ENCODE data around the gene UBALD1.

The UBALD1 gene

DNA sequence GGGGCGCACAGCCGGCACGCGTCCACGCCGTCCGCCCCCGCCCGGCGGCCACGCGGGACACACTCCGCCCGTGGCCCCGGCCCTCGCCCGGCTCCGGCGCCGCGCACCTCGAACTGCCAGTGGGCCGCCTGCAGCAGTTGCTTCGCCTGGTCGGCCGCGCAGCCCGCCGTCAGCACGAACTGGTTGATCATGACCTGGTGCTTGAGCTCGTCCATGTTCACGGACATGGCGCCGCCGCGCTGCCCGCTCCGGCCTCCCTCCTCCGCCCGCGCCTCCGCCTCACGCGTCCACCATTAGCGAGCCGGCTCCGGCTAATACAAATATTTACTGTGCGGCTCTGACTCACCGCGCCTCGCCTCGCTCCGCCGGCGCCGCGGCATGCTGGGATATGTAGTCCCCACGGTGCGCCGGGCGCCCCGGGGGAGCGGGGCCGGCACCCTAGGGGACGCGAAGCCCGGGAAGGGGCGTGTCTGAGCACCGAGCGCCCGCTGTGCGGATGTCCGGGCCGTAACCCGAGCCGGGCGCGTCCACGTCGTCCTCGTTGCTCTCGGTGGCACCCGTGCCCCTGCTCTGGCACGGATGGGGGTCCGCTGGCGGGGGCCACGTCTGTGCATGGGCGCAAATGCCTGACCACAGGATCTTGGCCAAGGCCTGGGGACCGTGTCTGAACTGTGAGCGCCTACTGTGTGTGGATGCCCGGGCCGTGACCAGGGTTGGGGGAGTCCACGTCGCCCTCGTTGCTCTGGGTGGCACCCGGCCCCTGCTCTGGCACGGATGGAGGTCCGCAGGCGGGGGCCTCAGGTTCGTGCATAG lies at the start of gene UBALD1:
UBALD1 (minus strand) TSS at position 318 of the 813 bp plus-strand sequence; CDS start at position 227, 91 bp downstream.
- DNase-seq: peak; percentile 67

DNA sequence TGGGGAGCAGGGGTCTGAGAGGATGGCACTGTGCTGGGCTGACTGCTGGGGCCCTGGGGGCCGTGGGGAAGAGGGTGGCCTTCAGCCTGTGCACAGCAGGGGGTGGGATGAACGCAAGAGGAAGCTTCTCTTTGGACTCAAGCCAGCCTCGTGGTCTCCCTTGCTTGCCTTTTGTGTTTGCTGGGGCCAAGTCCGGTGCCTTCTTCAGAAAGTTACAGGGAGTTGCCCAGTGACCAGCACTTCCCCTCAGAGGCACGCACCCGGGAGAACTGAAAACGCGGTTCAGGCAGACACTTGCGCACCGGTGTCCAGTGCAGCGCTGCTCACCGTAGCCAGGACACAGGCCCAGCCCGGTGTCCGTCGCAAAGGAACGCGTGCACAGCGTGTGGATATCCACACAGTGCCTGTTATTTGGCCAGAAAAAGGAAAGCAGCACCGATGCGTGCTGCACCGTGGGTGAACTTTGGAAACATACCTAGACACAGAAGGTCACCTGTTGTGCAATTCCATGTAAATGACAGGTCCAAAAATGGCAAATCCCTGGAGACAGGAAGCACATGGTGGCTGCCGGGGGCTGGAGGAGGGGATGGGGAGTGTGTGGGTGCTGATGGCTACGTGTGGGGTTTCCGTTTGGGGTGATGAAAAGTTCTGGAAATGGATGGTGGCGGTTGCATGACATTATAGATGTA lies 49.2 kb upstream of the UBALD1 start:
- peak; percentile 72 for DNase-seq

DNA sequence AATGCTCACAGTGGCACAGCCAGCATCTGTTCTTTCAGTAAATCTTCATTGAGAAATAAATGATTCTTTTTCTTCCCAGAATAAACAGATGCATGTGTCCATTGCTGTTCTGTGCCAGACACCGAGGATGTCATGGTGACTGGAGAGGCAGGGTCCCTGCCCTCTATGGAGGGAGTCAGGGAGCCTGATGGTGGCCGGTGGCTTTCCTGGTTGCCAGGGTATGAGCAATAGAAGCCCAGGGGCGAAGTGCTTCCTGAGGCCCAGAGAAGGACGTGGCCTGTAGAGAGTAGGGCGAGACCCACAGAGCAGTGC lies 48.7 kb upstream of the UBALD1 start:
- no peak for DNase-seq

DNA sequence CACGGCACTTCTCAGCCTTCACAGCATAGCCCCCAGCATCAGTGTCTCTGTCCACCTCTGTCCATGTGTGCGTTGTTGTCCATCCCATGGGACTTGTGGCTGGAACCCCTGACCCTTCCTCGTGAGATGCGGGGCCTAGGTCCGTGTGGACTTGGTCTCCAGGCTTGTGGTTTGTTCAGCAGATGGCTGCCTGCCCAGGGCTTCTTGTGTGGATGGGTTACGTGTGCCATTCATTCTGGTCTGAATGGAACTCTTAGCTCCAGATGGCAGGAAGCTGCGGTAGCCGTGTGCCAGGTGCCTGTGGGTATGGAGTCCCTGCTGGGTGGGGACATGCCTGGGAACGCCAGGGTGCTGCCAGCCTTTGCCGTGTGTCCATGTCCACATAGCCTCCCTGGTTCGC lies 47.0 kb upstream of the UBALD1 start:
- DNase-seq: no peak

DNA sequence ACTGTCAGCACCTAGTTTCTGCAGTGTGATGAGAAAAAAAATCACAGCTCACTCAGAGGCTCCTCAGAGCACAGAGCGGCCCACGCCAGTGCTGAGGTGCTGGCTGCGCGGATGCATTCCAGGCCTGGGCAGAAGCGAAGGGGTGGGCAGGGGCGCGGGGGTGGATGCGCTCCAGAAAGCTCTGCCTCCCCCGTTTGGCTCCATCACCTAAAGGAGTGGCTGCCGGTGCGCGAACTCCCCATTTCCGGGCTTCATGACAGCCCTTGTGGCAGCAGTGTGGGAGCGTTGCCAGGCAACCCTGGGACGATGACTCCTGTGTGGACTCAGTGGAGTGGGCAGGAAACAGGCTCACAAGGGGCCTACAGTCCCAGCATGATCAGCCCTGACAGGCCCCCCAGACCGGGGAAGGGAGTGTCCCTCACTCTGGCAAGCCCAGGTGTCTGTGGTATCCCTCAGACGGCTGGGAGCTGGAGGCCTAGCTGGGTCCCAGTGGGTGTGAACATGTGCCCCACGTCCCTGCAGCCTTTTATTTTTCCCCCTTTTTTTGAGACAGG lies 45.8 kb upstream of the UBALD1 start:
- no peak for DNase-seq

DNA sequence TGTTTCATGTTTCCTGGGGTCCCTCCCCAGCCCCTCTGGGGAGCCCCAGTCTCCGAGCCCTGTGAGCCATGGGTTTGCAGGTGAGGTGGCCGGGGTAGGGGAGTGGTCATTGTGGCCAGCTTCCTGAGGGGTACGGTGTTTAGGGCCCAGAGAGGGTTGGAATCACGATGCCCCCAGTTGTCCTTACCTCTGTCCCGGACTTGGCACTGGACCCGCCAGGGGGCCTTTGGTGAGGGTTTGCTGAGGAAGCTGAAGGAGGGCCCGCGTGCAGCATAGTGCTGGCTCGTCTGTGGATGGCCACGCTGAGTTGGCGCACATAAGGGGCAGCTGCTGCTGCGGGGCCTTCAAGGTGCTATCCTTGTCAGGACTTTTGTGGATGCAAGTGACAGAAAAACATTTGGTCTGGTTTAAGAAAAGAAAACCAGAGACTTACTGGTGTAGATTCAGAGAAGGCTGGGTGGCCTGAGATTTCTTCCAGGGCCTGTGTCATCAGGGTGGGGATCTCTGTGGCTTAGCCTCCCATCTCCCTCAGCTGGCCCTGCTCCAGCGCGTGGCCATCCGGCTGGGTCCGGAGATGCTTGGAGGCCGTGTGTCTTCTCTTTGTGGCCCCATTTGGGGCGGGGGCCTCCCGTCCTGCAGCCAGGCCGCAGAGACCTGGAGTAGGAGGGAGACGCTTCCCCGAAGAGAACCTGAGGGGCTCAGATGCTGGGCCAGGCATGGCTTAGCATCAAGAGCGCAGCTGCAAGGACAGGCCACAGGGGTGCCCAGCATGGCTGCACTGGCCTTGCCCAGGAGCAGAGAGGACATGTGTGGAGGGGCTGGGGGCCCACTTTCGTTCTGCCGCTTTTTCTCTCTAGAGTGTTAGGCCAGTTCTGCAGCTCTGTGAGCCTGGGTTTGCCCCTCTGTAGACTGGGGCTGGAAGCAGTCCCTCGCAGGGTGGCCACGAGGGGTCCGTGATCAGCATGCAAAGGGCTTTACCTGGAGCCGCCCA lies 45.0 kb upstream of the UBALD1 start:
- DNase-seq: no peak

DNA sequence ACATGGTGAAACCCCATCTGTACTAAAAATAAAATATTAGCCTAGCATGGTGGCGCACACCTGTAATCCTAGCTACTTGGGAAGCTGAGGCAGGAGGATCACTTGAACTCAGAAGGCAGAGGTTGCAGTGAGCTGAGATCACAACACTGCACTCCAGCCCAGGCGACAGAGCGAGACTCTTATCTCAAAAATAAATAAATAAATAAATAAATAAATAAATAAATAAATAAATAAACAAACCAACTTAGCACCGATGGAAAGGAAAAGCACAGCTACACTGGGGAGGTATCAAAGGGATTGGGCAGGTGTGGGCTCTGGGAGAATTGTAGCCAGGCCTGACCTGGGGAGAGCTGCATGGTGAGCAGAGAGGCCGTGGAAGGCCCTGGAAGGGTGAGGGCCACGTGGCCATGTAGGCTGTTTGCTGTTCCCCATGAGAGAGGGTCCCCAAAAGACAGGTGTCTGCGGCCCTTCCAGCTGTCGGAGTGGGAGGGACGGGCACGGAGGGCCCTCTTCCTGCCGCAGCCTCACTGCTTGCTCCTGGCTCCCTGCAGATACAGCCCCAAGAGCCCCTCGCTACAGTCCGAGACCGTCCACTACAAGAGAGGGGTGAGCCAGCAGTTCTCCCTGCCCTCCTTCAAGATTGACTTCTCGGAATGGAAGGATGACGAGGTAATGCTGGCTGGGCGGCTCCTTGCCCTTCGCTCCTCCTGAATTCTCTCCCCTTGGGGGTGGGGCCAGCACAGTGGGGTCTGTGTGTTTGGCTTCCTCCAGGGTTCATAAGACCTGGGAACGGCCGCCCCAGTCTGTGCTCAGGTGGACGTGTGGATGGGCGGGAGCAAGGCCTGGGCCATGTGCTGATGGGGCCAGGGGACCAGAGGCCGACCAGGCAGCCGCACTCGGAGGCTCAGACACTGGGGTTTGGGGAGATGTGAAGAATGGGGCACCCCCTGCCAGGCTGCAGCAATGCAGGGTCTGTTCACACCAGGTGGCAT lies 42.3 kb upstream of the UBALD1 start:
- DNase-seq: no peak

DNA sequence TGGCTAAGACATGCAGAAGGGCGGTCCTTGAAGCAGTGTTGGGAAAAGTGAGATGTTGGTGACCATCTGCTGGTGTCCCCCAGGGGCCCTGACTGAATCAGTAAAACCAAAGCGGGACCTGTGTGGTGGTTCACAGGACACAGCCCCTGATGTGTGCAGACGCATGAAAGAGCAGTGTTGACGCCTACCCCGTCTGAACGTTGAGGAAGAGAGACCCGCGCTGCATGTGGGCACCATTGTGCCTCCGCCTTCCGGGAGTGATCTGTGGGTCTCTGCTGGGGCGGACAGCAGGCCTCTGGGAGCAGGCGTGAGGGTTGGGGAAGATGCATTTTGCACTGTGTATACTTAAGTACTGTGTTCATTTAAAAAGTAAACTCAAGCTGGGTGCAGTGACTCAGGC lies 41.5 kb upstream of the UBALD1 start:
- no peak for DNase-seq

DNA sequence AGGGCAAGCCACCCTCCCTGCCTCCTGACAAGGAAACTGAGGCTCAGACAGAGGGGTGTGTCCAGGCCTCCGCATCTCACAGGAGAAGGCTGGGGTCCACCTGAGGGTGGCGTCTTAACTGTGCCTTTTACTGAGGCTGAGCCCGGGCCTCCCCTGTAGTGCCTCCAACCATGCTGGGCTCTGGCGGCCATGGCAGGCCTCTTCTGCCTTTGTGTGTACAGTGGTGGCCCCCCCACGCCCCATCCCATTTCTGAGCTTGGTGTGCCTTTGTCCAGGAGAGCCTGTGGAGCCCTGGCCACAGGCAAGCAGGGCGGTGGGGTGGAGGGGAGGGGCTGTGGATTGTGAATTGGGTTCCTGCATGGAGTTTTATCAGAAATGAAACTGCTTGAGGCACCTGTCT lies 41.1 kb upstream of the UBALD1 start:
- DNase-seq: no peak

DNA sequence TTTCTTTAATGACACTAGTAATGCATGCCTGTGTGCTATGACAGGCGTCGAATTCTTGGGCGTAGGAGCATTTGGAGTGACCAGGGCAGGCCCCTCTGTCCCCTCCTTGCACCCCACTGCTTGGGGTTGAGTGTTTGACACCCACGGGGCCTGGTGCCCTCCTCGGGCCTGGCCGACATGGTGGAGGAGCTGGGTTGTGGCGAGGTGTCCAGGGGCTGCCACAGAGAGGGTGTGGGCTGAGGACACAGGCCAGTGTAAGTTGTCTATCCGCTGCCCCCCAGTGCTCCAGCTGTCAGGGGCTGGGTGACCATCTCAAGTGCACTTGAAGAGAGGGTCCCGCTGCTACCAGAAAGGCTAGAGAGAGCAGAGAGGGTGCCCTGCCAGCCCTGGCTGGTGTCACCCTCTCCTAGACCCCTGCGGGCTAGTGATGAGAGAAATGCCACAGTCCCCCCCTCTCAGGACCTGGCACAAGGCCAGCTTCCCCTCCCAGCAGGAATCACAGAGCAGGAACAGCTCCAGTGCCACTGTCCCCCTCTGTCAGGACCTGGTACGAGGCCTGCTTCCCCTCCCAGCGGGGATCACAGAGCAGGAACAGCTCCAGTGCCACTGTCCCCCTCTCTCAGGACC lies 40.4 kb upstream of the UBALD1 start:
- DNase-seq: no peak

DNA sequence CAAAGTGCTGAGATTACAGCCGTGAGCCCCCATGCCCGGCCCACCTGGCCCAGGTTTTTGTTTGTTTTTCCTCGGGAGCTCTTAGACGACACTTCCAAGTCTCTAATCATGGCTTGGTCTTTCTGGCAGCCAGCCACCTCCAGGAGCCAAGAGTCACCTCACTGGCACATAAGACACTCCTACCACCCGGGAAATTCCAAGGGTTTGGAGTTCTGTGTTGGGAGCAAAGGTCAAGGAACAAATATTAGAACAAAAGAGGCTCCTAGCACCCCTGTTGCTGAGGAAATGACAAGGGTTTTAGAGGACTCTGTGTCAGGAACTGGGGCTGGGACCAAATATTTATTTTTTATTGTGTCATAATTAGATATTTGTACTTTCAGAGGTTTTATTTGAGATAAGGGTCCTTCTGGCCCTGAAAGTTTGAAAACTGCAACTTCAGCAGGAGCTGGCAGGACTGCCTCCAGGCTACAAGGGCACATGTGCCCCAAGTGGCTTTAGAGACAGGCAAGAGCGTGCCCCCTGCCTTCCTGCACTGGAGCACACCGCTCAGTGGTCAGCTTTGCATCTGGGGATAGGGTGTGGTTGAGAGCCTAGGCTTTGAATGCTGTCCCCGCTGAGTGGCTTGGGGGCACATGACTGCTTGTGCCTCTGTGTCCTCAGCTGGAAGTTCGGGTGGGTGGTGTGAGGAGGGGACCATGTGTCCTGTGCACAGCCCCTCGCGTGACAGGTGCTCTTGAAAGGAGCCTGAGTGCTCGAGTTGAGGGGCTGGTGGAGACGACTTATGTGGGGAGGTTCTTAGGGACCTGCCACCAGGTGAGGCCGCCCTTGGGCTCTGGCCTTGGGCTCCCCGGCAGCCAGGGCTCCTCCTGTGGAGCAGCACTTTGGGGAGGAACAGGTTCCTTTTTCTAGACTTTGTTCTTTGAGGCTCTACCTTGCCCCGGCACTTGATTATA lies 39.6 kb upstream of the UBALD1 start:
- DNase-seq: no peak

DNA sequence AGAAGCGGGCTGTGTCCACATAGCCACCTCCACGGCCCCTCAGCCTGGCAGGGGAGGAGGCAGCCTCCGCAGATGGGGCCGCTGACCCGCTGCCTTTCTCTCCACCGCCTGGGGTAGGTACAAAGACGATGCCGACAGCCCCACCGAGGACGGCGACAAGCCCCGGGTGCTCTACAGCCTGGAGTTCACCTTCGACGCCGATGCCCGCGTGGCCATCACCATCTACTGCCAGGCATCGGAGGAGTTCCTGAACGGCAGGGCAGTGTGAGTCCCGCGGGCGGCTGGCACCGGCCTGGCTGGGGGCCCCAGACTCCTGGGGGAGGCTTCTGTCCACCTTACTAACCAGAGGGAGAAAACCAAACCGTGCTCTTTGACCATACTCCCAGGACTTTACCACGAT lies 37.9 kb upstream of the UBALD1 start:
- no peak for DNase-seq

DNA sequence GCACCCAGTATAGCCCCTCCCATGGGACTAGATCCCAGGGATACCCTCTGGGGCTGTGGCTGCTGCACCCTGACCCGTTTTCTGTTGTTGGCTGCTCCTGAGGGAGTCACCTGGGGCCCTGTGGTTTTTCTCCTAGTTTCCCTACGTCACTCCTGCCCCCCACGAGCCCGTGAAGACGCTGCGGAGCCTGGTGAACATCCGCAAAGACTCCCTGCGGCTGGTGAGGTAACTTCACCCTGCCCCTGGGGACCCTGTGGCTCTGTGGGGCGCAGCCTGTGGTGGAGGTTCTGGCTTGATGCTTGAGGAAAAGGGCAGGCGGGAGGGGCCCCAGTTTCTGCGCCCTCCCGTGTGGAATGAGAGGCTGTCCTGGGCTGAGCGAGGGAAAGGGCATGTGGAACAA lies 37.1 kb upstream of the UBALD1 start:
- no peak for DNase-seq

DNA sequence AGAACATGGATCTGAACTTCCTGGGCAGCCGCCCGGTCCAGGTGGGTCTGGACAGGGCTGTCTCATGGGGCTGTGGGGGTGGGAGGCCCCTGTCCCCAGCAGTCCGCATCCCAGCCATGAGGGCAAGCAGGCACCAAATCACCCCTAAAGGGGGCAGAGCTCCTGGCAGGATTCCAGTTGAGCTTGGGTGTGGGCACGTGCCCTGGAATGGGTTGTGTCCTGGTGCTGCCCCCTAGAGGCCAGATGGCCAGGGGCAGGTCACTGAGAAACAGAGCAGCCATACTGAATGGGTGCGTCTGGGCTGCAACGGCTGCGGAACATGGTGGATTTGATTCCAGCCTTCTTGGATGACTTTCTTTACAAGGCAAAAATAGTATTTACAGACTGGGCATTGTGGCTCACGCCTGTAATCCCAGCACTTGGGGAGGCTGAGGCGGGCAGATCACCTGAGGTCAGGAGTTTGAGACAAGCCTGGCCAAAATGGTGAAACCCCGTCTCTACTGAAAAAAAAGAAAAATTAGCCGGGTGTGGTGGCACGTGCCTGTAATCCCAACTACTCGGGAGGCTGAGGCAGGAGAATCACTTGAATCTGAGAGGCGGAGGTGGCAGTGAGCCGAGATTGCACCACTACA lies 35.9 kb upstream of the UBALD1 start:
- DNase-seq: peak; percentile 64

DNA sequence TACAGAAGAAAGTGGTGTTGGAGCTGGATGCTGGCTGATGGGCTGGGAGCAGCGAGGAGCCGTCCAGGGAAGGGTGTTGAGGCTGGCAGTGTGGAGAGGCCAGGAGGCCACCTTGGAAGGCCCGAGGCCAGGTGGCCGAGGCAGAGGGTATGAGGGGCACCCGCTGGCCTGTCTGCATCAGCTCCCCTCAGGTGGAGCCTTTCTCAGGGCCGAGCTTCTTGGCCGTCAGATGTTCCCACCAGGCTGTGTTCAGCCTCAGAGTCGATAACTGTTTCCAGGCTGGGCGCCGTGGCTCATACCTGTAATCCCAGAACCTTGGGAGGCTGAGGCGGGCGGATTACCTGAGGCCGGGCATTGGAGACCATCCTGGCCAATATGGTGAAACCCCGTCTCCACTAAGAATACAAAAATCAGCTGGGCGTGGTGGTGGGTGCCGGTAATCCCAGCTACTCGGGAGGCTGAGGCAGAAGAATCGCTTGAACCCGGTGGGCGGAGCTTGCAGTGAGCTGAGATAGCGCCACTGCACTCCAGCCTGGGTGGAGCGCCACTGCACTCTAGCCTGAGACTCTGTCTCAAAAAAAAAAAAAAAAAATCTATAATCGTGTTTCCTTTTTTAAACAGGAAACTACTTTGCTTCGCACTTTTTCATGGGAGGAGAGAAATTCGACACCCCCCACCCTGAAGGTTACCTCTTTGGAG lies 35.2 kb upstream of the UBALD1 start:
- no peak for DNase-seq

DNA sequence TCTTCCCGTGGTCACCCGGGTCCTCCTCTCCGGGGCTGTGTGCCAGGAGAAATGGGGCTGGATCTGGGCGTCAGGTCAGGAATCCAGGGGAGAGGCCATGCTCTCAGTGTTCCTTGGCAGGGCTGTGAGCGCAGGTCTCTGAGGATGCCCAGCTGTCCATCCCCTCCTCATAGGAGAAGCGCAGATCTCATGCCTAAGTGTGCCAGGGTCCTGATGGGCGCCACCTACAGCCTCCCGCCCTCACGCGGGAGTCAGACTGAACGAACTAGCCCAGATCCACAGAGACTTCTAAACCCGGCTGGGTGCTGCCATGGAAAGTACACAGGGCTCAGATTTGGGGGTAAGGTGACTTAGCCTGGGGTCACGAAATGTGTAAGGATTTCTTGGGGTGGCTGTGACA lies 34.2 kb upstream of the UBALD1 start:
- no peak for DNase-seq

DNA sequence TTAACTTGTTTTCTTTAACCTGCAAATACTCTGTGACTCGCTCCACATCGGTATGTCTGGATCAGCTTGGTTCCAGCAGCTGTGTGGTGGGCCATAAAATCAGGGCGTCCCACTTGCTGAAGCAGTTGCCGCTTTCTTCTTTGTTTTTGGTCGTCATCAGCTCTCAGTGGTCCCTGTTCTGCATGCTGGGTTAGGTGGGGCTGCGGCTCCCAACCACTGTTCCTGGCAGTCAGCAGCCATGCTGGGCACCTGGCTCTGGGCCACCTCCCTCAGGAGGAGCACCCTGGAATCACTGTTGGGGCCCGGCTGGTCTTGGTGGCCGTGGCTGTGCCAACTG lies 32.9 kb upstream of the UBALD1 start:
- DNase-seq: no peak

DNA sequence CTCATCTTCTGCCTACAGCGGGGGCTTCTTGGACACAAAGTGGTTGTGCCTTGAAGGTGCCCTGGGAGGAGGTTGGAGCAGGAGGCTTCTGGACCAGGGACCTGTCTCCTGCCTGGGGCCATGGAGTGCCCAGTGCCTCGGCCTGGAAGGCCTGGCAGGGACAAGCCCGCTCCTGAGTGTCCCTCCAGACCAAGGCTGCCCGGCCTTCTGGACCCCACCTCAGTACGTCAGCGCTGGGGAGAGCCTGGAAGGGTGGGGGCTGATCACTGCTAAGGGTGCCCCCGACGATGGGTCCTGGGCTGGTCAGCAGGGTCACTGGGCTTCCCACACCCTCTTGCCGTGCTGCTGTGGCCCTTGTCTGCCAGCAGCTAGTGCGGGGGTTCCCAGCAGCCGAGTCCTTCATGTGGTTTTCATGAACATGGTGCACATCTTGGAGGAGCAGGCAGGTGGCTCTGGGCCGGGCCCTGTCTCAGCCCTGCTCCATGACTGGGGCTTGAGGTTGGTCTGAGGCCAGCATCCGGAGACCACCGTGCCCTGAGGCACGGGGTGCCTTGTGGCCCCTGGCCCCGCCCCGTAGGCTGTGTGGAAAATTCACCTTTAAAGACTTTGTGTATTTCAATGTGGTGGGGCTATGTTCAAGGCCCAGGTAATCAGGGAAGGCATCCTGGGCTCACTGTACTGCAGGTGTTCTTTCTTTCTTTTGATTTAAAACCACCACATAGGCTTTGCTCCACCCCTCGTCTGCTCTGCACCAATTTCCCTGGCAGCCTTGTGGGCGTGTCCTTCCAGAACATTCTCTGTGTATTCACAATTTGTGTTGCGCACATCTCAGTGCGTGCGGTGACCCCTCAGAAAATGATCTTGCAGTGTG lies 32.3 kb upstream of the UBALD1 start:
- no peak for DNase-seq
